K562 (cell line): ENCODE measurements around the gene ACTRT2. TPM values are rescaled to one million over a fixed set of nuclear protein-coding genes. Genes with fewer than 3 reads are reported as not detected.

ENCODE experiments used
- ETV6 ChIP-seq, 3 experiments: fragments of 150-350 bp in 1 of 3; sonication (generic) in 1 of 3; formaldehyde crosslinking in 1 of 3; IDR thresholded peaks; 2 replicates each; pipeline versions ENCODE4 v1.6.1 to v1.8.0; 2014 to 2022; ENCODE audit warnings: borderline replicate concordance in 2 of 3, low read depth in 2 of 3, antibody characterized with exemption in 1 of 3, low read length in 1 of 3, mild to moderate bottlenecking in 1 of 3, missing genetic modification reagents in 1 of 3
- GATA2 ChIP-seq: sonication (generic); formaldehyde crosslinking; IDR thresholded peaks from 2 replicates; pipeline ENCODE4 v1.4.0; 2020; ENCODE audit warnings: mild to moderate bottlenecking, missing genetic modification reagents
- HNRNPLL ChIP-seq: fragments of 200-400 bp; formaldehyde crosslinking; IDR thresholded peaks from 2 replicates; pipeline ENCODE4 v1.6.1; 2017; ENCODE audit warnings: low read length, low read depth, mild to moderate bottlenecking; ENCODE audit not compliant: poor library complexity, severe bottlenecking
- ZBTB40 ChIP-seq, 2 experiments: fragments of 450-650 bp in 1 of 2; sonication (generic) in 1 of 2; formaldehyde crosslinking in 1 of 2; IDR thresholded peaks; 2 replicates each; pipeline versions ENCODE4 v1.7.1 to v1.9.0; 2016 to 2022; ENCODE audit warnings: inconsistent platforms in 1 of 2, mild to moderate bottlenecking in 1 of 2, missing genetic modification reagents in 1 of 2
- polyA plus RNA-seq, 8 experiments: library from polyadenylated mRNA; depleted of rRNA in 4 of 8; stranded (reverse) in 5 of 8; unstranded in 3 of 8; fragments of >200 nt; fragmentation: Nextera tagmentation in 2 of 8; fragmentation: Illumina TruSeq in 1 of 8; extraction: Ambion mirVana in 2 of 8; extraction: Trizol in 1 of 8; gene quantifications; 2 replicates each; pipeline versions ENCODE4 v1.2.1 to v1.2.3, GENCODE V29; 2011 to 2014; ENCODE audit warnings: inconsistent platforms in 1 of 8, missing spikeins in 1 of 8
- total RNA-seq, 7 experiments: library from RNA; depleted of rRNA in 6 of 7; stranded (reverse); fragments of >200 nt in 6 of 7; fragmentation: Illumina TruSeq in 2 of 7; extraction: Trizol in 2 of 7; gene quantifications; 2 replicates each; pipeline versions ENCODE4 v1.2.1 to v1.2.3, GENCODE V29; 2011 to 2021; ENCODE audit warnings: low replicate concordance in 1 of 7

Gene ACTRT2
- total and polyA plus RNA-seq, 9 of the 15 experiments (the other 6 are each of a cell fraction or from before 2014, with no cell fraction given) = not detected

- no peak for TF ChIP-seq ZBTB40 (IDR thresholded peaks at IDR 0.05)
- TF ChIP-seq ZBTB40 (CRISPR knock-in tag; IDR thresholded peaks at IDR 0.05) = no peak
- TF ChIP-seq GATA2 (CRISPR knock-in tag) = no peak
- no peak for TF ChIP-seq ETV6 (IDR thresholded peaks at IDR 0.05; ENCODE audit: borderline replicate concordance in 1 of 2, low read depth in 2 of 2, low read length in 1 of 2)
- no peak for TF ChIP-seq ETV6 (CRISPR knock-in tag; IDR thresholded peaks at IDR 0.05; ENCODE audit: borderline replicate concordance)
- TF ChIP-seq HNRNPLL = no peak
Observed at GRCh38 chr1:2984399-2985061, 36.7 kb upstream of the ACTRT2 start (continued).
